GM12878 (cell line): Measurements from ENCODE around the gene SENP6. TPM values are rescaled to one million over a fixed set of nuclear protein-coding genes. Genes with fewer than 3 reads are reported as not detected.

Experiments used
- ATAC-seq: fragments of 200-7000 bp; cut with Tn5 transposase; 3 replicates; pipeline ENCODE4 v1.9.1; 2020; ENCODE audit warnings: mild to moderate bottlenecking, moderate library complexity
- BruUV-seq: library from RNA; stranded (reverse); fragments of 400-500 nt; replicated peaks from 2 replicates; lab custom pipeline; 2021; lab: Mats Ljungman, UMichigan
- CTCF ChIA-PET: fragments of 300-600 bp; sonication (Branson Sonifier 250); formaldehyde crosslinking; extraction: SDS; loops from one replicate; lab custom pipeline; 2021; ENCODE audit warnings: inconsistent platforms; lab: Yijun Ruan, JAX
- POLR2A ChIA-PET: fragments of 350-600 bp; formaldehyde crosslinking; extraction: SDS; loops from one replicate; lab custom pipeline; 2021; ENCODE audit warnings: inconsistent platforms; lab: Charles Lee
- RAD21 ChIA-PET: fragments of 300-600 bp; sonication (Branson Sonifier 250); formaldehyde crosslinking; loops from one replicate; lab custom pipeline; 2023; ENCODE audit warnings: antibody characterized with exemption; ENCODE audit not compliant: unreplicated experiment; lab: Charles Lee
- SMC1A ChIA-PET: fragments of 300-600 bp; sonication (Branson Sonifier 250); formaldehyde crosslinking; loops from one replicate; lab custom pipeline; 2023; ENCODE audit not compliant: unreplicated experiment, uncharacterized antibody; lab: Charles Lee
- DNase-seq: peaks from one replicate; pipeline ENCODE4 v3.0.0-alpha.2; 2011; ENCODE audit warnings: low read depth, low spot score
- FAIRE-seq: peaks from 3 replicates; lab custom pipeline; 2011; peaks lifted over from hg19 to GRCh38; lab: Jason Lieb, UNC
- H2AFZ ChIP-seq: 2 replicates; pipeline ENCODE4 v1.6.0; 2011; ENCODE audit warnings: low read depth, low read length, control low read depth; ENCODE audit not compliant: control insufficient read depth
- H3K27ac ChIP-seq: 2 replicates; pipeline ENCODE4 v1.5.1; 2011; ENCODE audit warnings: control low read depth; ENCODE audit not compliant: control insufficient read depth, insufficient read depth
- H3K27me3 ChIP-seq, 2 experiments: replicated peaks in 1 of 2; 2 replicates each; pipeline versions ENCODE4 v1.6.0 to v1.6.1; 2011; ENCODE audit warnings: low read length in 1 of 2; ENCODE audit not compliant: control insufficient read depth in 2 of 2, insufficient read depth in 2 of 2
- H3K36me3 ChIP-seq, 2 experiments: 2 replicates each; pipeline ENCODE4 v1.5.1; 2011; ENCODE audit warnings: low read length in 1 of 2; ENCODE audit not compliant: control insufficient read depth in 2 of 2, insufficient read depth in 2 of 2
- H3K4me1 ChIP-seq: 2 replicates; pipeline ENCODE4 v1.6.1; 2011; ENCODE audit warnings: mild to moderate bottlenecking, low read length, moderate library complexity, mixed read lengths; ENCODE audit not compliant: control insufficient read depth, insufficient read depth
- H3K4me2 ChIP-seq: 2 replicates; pipeline ENCODE4 v1.6.0; 2011; ENCODE audit warnings: control low read depth; ENCODE audit not compliant: control insufficient read depth, insufficient read depth
- H3K4me3 ChIP-seq: fragments of 200-600 bp; sonication (generic); 2 replicates; pipeline ENCODE4 v1.5.1; 2016
- H3K79me2 ChIP-seq: 2 replicates; pipeline ENCODE4 v1.6.0; 2011; ENCODE audit warnings: low read length; ENCODE audit not compliant: control insufficient read depth, insufficient read depth
- H3K9ac ChIP-seq: 2 replicates; pipeline ENCODE4 v1.8.0; 2011; ENCODE audit warnings: low read length, control low read depth, mixed read lengths; ENCODE audit not compliant: control insufficient read depth, insufficient read depth
- H3K9me3 ChIP-seq: replicated peaks from 3 replicates; pipeline ENCODE4 v1.5.1; 2011; ENCODE audit warnings: mild to moderate bottlenecking, low read length; ENCODE audit not compliant: control insufficient read depth, insufficient read depth
- H4K20me1 ChIP-seq: 2 replicates; pipeline ENCODE4 v1.6.0; 2011; ENCODE audit not compliant: control insufficient read depth, insufficient read depth
- BHLHE40 ChIP-seq, 2 experiments: fragments of 450-650 bp in 1 of 2; IDR thresholded peaks; 2 replicates each; pipeline ENCODE4 v1.6.1; 2011 to 2017; ENCODE audit warnings: low read depth in 2 of 2, borderline replicate concordance in 1 of 2, improper control_type of control experiment in 1 of 2, low read length in 1 of 2, mild to moderate bottlenecking in 1 of 2
- MYC ChIP-seq: IDR thresholded peaks from 2 replicates; pipeline ENCODE4 v1.6.1; 2011; ENCODE audit warnings: mild to moderate bottlenecking, low read length, moderate library complexity, inconsistent platforms; ENCODE audit not compliant: insufficient read depth, insufficient replicate concordance, insufficient read length, severe bottlenecking
- TCF12 ChIP-seq: IDR thresholded peaks from 2 replicates; pipeline ENCODE4 v1.6.1; 2011; ENCODE audit warnings: low read depth, mild to moderate bottlenecking, low read length
- WGBS: methylation state at CpG from one replicate; pipeline ENCODE4 v1.1.6; 2016; ENCODE audit warnings: low lambda C conversion rate; ENCODE audit not compliant: insufficient replicate concordance, insufficient coverage; ENCODE audit errors: missing lambda C conversion rate; 5-methylcytosine and 5-hydroxymethylcytosine counted together
- in situ Hi-C: fragments of 300-500 bp; cut with MboI; formaldehyde crosslinking; loops from 9 replicates; pipeline ENCODE4 v1.14.3; 2018; ENCODE audit warnings: mixed read lengths
- intact Hi-C: fragments of 100-400 bp; cut with micrococcal nuclease; formaldehyde crosslinking; loops from one replicate; pipeline ENCODE4 v1.14.2; 2022; ENCODE audit not compliant: unreplicated experiment
- polyA plus RNA-seq, 11 experiments: library from polyadenylated mRNA; depleted of rRNA in 4 of 11; unstranded in 6 of 11; stranded (reverse) in 5 of 11; fragments of >200 nt; fragmentation: Nextera tagmentation in 4 of 11; fragmentation: Illumina TruSeq in 1 of 11; extraction: Ambion mirVana in 4 of 11; extraction: Trizol in 1 of 11; gene quantifications; 1 replicate in 1 of 11; 2 replicates in 10 of 11; pipeline versions ENCODE4 v1.2.1 to v1.2.3, GENCODE V29; 2011 to 2016; ENCODE audit warnings: inconsistent platforms in 2 of 11, missing spikeins in 2 of 11, low read depth in 1 of 11
- total RNA-seq, 4 experiments: library from RNA; depleted of rRNA in 3 of 4; stranded (reverse); fragments of >200 nt in 3 of 4; fragmentation: Illumina TruSeq in 1 of 4; extraction: Trizol in 1 of 4; gene quantifications; 2 replicates each; pipeline versions ENCODE4 v1.2.1 to v1.2.3, GENCODE V29; 2013 to 2021
- TF ChIP-seq, protein P1 (sequence below): fragments of 450-650 bp; IDR thresholded peaks from 2 replicates; pipeline ENCODE4 v1.6.1; 2017; ENCODE audit warnings: mild to moderate bottlenecking, low read depth, inconsistent platforms; ENCODE audit not compliant: poor library complexity, severe bottlenecking
- TF ChIP-seq, protein P2 (sequence below): IDR thresholded peaks from 2 replicates; pipeline ENCODE4 v1.6.1; 2011; ENCODE audit warnings: borderline replicate concordance, low read depth, mild to moderate bottlenecking, moderate library complexity, low read length; ENCODE audit not compliant: insufficient read depth, poor library complexity, severe bottlenecking
- TF ChIP-seq, protein P3 (sequence below): IDR thresholded peaks from 2 replicates; pipeline ENCODE4 v1.6.1; 2011; ENCODE audit warnings: borderline replicate concordance, low read depth, mild to moderate bottlenecking, moderate library complexity, mixed read lengths, low read length; ENCODE audit not compliant: insufficient read depth; ENCODE audit errors: extremely low read length

The SENP6 gene
- total and polyA plus RNA-seq, 10 of the 15 experiments (the other 5 are each of a cell fraction or from before 2014, with no cell fraction given), result 10.7 to 70.0 (median 42.3) TPM

DNA sequence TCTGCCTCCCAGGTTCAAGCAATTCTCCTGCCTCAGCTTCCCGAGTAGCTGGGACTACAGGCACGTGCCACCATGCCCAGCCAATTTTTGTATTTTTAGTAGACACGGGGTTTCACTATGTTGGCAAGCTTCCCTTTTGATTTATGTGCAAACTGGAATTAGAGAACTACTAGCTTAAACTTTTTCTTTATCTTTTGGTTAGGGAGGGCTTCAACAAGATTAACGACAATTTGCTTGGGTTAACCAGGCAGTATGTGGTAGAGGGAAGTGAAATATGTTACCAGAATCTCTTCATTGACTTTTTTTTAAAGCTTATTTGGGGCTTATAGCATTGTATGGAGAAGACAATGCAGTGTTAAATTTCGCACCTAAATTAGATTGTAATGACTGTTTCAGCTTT lies 156.4 kb downstream of the SENP6 start:
- H3K4me2 ChIP-seq, result no peak overlapping the region
- H3K36me3 ChIP-seq, result no peaks in the 10 kb centered on the region
- no peaks in the 10 kb centered on the region for H4K20me1 ChIP-seq
- no peaks in the 10 kb centered on the region for H3K9me3 ChIP-seq
- RAD21 ChIA-PET, result interaction anchor here (0.8 to 0.9 kb wide), 3 partner anchors 10 to 149 kb away, joined by 3 read pairs; no protein-coding TSS in a partner anchor
- H3K27me3 ChIP-seq, result no peaks in the 10 kb centered on the region
- no peak for DNase-seq
- POLR2A ChIA-PET, result interaction anchor here (0.7 to 1.2 kb wide), 3 partner anchors 20 to 452 kb away, joined by 3 to 10 read pairs (median 3); no protein-coding TSS in a partner anchor
- in situ Hi-C loops (loop anchor here (10.0 kb wide), 1 partner anchor 473 kb away; the partner anchor contains the start of gene TMEM30A), intact Hi-C loops (loop anchor here (10.0 kb wide), 1 partner anchor 263 kb away; the partner anchor contains the start of gene FILIP1)
- WGBS, result 11% methylated on average over 5 of the region's 5 CpGs
- peak; percentile 21; the same call in 2 of the 3 replicates for ATAC-seq
- FAIRE-seq, result no peak
- no peaks in the 10 kb centered on the region for H3K4me1 ChIP-seq
- SMC1A ChIA-PET, result interaction anchor here (0.6 to 3.4 kb wide), 10 partner anchors 10 to 1679 kb away, joined by 3 to 12 read pairs (median 5); no protein-coding TSS in a partner anchor
- no peak overlapping the region for H3K9ac ChIP-seq
- no peaks in the 10 kb centered on the region for H3K79me2 ChIP-seq
- no peak overlapping the region for H3K4me3 ChIP-seq
- H2AFZ ChIP-seq, result no peak overlapping the region
- H3K27ac ChIP-seq, result no peak overlapping the region
- no peak for TF ChIP-seq TCF12
- TF ChIP-seq MYC, result no peak
- TF ChIP-seq, protein P1, sequence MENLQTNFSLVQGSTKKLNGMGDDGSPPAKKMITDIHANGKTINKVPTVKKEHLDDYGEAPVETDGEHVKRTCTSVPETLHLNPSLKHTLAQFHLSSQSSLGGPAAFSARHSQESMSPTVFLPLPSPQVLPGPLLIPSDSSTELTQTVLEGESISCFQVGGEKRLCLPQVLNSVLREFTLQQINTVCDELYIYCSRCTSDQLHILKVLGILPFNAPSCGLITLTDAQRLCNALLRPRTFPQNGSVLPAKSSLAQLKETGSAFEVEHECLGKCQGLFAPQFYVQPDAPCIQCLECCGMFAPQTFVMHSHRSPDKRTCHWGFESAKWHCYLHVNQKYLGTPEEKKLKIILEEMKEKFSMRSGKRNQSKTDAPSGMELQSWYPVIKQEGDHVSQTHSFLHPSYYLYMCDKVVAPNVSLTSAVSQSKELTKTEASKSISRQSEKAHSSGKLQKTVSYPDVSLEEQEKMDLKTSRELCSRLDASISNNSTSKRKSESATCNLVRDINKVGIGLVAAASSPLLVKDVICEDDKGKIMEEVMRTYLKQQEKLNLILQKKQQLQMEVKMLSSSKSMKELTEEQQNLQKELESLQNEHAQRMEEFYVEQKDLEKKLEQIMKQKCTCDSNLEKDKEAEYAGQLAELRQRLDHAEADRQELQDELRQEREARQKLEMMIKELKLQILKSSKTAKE, result no peak
- TF ChIP-seq, protein P2, sequence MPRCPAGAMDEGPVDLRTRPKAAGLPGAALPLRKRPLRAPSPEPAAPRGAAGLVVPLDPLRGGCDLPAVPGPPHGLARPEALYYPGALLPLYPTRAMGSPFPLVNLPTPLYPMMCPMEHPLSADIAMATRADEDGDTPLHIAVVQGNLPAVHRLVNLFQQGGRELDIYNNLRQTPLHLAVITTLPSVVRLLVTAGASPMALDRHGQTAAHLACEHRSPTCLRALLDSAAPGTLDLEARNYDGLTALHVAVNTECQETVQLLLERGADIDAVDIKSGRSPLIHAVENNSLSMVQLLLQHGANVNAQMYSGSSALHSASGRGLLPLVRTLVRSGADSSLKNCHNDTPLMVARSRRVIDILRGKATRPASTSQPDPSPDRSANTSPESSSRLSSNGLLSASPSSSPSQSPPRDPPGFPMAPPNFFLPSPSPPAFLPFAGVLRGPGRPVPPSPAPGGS, result no peak
- peak in 1 of 2 experiments; percentile 36; a peak in 1 of 4 replicates for TF ChIP-seq BHLHE40 (IDR thresholded peaks at IDR 0.05; ENCODE audit: borderline replicate concordance in 1 of 2, low read depth in 2 of 2, low read length in 1 of 2)
- TF ChIP-seq, protein P3, sequence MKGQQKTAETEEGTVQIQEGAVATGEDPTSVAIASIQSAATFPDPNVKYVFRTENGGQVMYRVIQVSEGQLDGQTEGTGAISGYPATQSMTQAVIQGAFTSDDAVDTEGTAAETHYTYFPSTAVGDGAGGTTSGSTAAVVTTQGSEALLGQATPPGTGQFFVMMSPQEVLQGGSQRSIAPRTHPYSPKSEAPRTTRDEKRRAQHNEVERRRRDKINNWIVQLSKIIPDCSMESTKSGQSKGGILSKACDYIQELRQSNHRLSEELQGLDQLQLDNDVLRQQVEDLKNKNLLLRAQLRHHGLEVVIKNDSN, result no peak
- CTCF ChIA-PET, result interaction anchor here (0.6 to 1.4 kb wide), 5 partner anchors 12 to 267 kb away, joined by 3 to 5 read pairs (median 4); no protein-coding TSS in a partner anchor
- no TSS peak for BruUV-seq
